ENCODE measurements around the gene IGFL1.
"Not testable (repeated sequence)": the region's sequence is repeated elsewhere in the genome, so short reads cannot be mapped to it uniquely, and the experiment has no call there.

Gene IGFL1

DNA sequence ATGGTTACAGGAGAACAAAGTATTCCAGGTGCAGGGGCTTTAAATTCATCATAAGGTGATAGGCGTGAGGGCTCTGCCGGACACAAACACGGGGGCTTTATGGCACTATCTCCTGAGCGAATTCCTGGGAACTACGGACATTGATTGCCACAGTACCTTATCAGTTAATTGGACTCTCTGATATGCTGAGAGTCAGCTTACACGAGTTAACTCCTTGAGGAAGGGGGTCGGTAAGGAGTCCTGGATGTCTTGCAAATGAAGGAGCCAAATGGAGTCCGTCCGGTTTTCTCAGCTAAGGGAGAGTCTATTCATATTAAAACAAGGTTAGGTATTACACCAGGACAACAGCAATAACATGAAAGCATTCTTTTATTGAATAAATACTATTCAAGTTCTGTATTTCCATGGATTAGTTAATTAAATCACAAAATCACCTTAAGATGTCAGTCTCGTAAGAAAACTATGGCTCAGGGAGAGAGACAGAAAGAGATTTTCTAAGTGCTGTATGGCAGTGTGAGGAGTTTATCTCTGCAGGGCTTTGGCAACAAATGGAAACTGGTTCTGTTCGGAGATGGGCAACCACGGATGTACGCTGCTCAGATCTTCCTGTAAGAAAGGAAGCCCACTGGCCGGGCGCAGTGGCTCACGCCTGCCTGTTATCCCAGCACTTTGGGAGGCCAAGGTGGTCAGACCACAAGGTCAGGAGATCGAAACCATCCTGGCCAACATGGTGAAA is 41.1 kb downstream of the IGFL1 start:
- DNase-seq (ENCODE audit: low spot score), result no peak

DNA sequence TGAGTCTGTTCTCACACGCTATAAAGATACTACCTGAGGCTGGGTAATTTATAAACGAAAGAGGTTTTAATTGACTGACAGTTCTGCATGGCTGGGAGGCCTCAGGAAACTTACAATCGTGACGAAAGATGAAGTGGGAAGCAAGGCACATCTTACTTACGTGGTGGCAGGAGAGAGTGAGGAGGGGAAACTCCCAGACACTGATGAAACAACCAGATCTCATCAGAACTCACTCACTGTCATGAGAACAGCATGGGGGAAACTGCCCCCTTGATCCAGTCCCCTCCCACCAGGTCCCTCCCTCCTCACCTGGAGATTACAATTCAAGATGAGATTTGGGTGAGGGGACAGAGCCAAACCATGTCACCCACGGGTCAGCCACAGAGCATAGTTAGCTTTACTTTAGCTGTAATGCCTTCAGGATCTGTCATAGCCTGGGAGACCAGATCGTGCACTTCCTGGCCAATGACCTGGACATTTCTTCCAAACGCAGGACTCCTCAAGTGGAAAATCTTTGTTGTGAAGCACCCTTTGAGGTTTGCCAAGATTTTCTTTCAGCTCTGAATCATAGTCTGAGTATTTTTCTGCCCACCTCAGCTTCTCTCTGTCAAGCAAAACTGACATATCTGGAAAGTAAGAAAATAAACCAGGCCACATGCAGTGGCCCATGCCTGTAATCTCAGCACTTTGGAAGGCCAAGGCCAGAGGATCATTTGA is 42.1 kb downstream of the IGFL1 start:
- DNase-seq (ENCODE audit: low spot score), result peak; percentile 100

DNA sequence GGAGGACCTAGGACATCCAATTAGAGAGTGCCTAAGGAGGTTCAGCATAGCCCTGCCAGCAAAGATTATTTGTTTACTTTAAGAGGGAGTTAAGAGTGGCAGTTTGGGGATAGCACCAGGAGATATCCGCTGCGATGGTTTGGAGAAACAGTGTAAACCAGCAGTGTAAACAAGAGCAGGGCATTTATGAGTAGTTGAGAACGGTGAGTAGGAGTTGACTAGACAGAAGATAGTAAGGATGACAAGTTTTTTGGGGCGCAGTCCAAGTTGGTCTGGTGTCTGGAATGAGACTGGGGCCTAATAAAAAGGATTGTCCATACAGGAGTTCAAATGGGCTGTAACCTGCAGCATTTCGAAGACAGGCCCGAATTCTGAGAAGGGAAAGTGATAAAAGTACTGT is 44.4 kb downstream of the IGFL1 start:
- DNase-seq (ENCODE audit: low spot score), result not testable (repeated sequence)

DNA sequence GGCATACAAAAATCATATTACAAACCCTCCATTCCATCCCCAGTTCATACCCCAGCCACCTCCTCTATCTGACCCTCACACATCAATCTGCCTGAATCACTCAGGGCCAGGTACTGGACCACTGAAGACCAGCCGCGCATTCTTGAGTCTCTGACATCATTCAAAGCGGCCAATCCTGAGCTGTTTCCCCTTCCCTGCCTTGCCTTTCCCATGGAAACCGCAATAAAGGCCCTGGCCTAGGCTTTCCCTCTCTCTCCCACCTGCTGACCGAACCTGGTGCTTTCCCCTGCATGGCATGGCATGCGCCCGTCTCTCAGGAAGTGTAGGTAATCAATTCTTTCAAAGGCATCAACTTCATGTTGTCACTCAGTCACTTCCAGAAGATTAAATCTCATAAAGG is 49.6 kb downstream of the IGFL1 start:
- DNase-seq (ENCODE audit: low spot score), result no peak
